GM12878 (cell line): ENCODE measurements around the gene FAM81B. TPM values are rescaled to one million over a fixed set of nuclear protein-coding genes. Genes with fewer than 3 reads are reported as not detected.

ENCODE experiments used
- ATAC-seq: fragments of 200-7000 bp; cut with Tn5 transposase; 3 replicates; pipeline ENCODE4 v1.9.1; 2020; ENCODE audit warnings: mild to moderate bottlenecking, moderate library complexity
- BruUV-seq: library from RNA; stranded (reverse); fragments of 400-500 nt; replicated peaks from 2 replicates; lab custom pipeline; 2021; lab: Mats Ljungman, UMichigan
- CTCF ChIA-PET: fragments of 300-600 bp; sonication (Branson Sonifier 250); formaldehyde crosslinking; extraction: SDS; loops from one replicate; lab custom pipeline; 2021; ENCODE audit warnings: inconsistent platforms; lab: Yijun Ruan, JAX
- POLR2A ChIA-PET: fragments of 350-600 bp; formaldehyde crosslinking; extraction: SDS; loops from one replicate; lab custom pipeline; 2021; ENCODE audit warnings: inconsistent platforms; lab: Charles Lee
- RAD21 ChIA-PET: fragments of 300-600 bp; sonication (Branson Sonifier 250); formaldehyde crosslinking; loops from one replicate; lab custom pipeline; 2023; ENCODE audit warnings: antibody characterized with exemption; ENCODE audit not compliant: unreplicated experiment; lab: Charles Lee
- SMC1A ChIA-PET: fragments of 300-600 bp; sonication (Branson Sonifier 250); formaldehyde crosslinking; loops from one replicate; lab custom pipeline; 2023; ENCODE audit not compliant: unreplicated experiment, uncharacterized antibody; lab: Charles Lee
- DNase-seq: peaks from one replicate; pipeline ENCODE4 v3.0.0-alpha.2; 2011; ENCODE audit warnings: low read depth, low spot score
- FAIRE-seq: peaks from 3 replicates; lab custom pipeline; 2011; peaks lifted over from hg19 to GRCh38; lab: Jason Lieb, UNC
- H2AFZ ChIP-seq: 2 replicates; pipeline ENCODE4 v1.6.0; 2011; ENCODE audit warnings: low read depth, low read length, control low read depth; ENCODE audit not compliant: control insufficient read depth
- H3K27ac ChIP-seq: 2 replicates; pipeline ENCODE4 v1.5.1; 2011; ENCODE audit warnings: control low read depth; ENCODE audit not compliant: control insufficient read depth, insufficient read depth
- H3K27me3 ChIP-seq, 2 experiments: replicated peaks in 1 of 2; 2 replicates each; pipeline versions ENCODE4 v1.6.0 to v1.6.1; 2011; ENCODE audit warnings: low read length in 1 of 2; ENCODE audit not compliant: control insufficient read depth in 2 of 2, insufficient read depth in 2 of 2
- H3K36me3 ChIP-seq, 2 experiments: 2 replicates each; pipeline ENCODE4 v1.5.1; 2011; ENCODE audit warnings: low read length in 1 of 2; ENCODE audit not compliant: control insufficient read depth in 2 of 2, insufficient read depth in 2 of 2
- H3K4me1 ChIP-seq: 2 replicates; pipeline ENCODE4 v1.6.1; 2011; ENCODE audit warnings: mild to moderate bottlenecking, low read length, moderate library complexity, mixed read lengths; ENCODE audit not compliant: control insufficient read depth, insufficient read depth
- H3K4me2 ChIP-seq: 2 replicates; pipeline ENCODE4 v1.6.0; 2011; ENCODE audit warnings: control low read depth; ENCODE audit not compliant: control insufficient read depth, insufficient read depth
- H3K4me3 ChIP-seq: fragments of 200-600 bp; sonication (generic); 2 replicates; pipeline ENCODE4 v1.5.1; 2016
- H3K79me2 ChIP-seq: 2 replicates; pipeline ENCODE4 v1.6.0; 2011; ENCODE audit warnings: low read length; ENCODE audit not compliant: control insufficient read depth, insufficient read depth
- H3K9ac ChIP-seq: 2 replicates; pipeline ENCODE4 v1.8.0; 2011; ENCODE audit warnings: low read length, control low read depth, mixed read lengths; ENCODE audit not compliant: control insufficient read depth, insufficient read depth
- H3K9me3 ChIP-seq: replicated peaks from 3 replicates; pipeline ENCODE4 v1.5.1; 2011; ENCODE audit warnings: mild to moderate bottlenecking, low read length; ENCODE audit not compliant: control insufficient read depth, insufficient read depth
- H4K20me1 ChIP-seq: 2 replicates; pipeline ENCODE4 v1.6.0; 2011; ENCODE audit not compliant: control insufficient read depth, insufficient read depth
- ASH2L ChIP-seq: fragments of 300-600, 200-600 bp; sonication (generic); IDR thresholded peaks from 2 replicates; pipeline ENCODE4 v1.6.1; 2017; ENCODE audit warnings: low read depth, mild to moderate bottlenecking, borderline replicate concordance
- ATF7 ChIP-seq: fragments of 450-650 bp; IDR thresholded peaks from 2 replicates; pipeline ENCODE4 v1.6.1; 2016; ENCODE audit warnings: low read depth, mild to moderate bottlenecking
- BRCA1 ChIP-seq: IDR thresholded peaks from 2 replicates; pipeline ENCODE4 v1.6.1; 2011; ENCODE audit warnings: low read depth, low read length, improper control_type of control experiment
- CBFB ChIP-seq: IDR thresholded peaks from 2 replicates; pipeline ENCODE4 v1.6.1; 2016; ENCODE audit warnings: antibody characterized with exemption, low read depth
- CEBPB ChIP-seq, 2 experiments: fragments of 150-350 bp in 1 of 2; IDR thresholded peaks; 2 replicates each; pipeline ENCODE4 v1.6.1; 2012 to 2014; ENCODE audit warnings: low read depth in 2 of 2, low read length in 2 of 2, borderline replicate concordance in 1 of 2, inconsistent platforms in 1 of 2
- CREB1 ChIP-seq: IDR thresholded peaks from 2 replicates; pipeline ENCODE4 v1.6.1; 2012; ENCODE audit warnings: low read depth, mild to moderate bottlenecking, inconsistent platforms
- DPF2 ChIP-seq: fragments of 450-650 bp; IDR thresholded peaks from 2 replicates; pipeline ENCODE4 v1.6.1; 2017; ENCODE audit warnings: mild to moderate bottlenecking
- HDAC2 ChIP-seq: fragments of 200-600 bp; sonication (generic); IDR thresholded peaks from 2 replicates; pipeline ENCODE4 v1.6.1; 2017
- IRF5 ChIP-seq: fragments of 450-650 bp; IDR thresholded peaks from 2 replicates; pipeline ENCODE4 v1.6.1; 2017; ENCODE audit warnings: borderline replicate concordance
- MEF2B ChIP-seq: fragments of 450-650 bp; IDR thresholded peaks from 2 replicates; pipeline ENCODE4 v1.6.1; 2018; ENCODE audit warnings: mild to moderate bottlenecking, moderate library complexity; ENCODE audit not compliant: partially characterized antibody, poor library complexity, severe bottlenecking
- MTA2 ChIP-seq: fragments of 450-650 bp; IDR thresholded peaks from 2 replicates; pipeline ENCODE4 v1.6.1; 2016; ENCODE audit warnings: low read depth, mild to moderate bottlenecking, moderate library complexity
- SIX5 ChIP-seq: IDR thresholded peaks from 2 replicates; pipeline ENCODE4 v1.6.1; 2011; ENCODE audit warnings: mild to moderate bottlenecking, low read depth, low read length, moderate library complexity; ENCODE audit not compliant: severe bottlenecking
- STAT3 ChIP-seq: IDR thresholded peaks from 2 replicates; pipeline ENCODE4 v1.6.1; 2011; ENCODE audit warnings: low read depth, low read length, improper control_type of control experiment
- ZBTB40 ChIP-seq: fragments of 450-650 bp; IDR thresholded peaks from 2 replicates; pipeline ENCODE4 v1.6.1; 2016; ENCODE audit warnings: mild to moderate bottlenecking, moderate library complexity, borderline replicate concordance
- ZNF622 ChIP-seq: fragments of 450-650 bp; IDR thresholded peaks from 2 replicates; pipeline ENCODE4 v1.6.1; 2017; ENCODE audit warnings: mild to moderate bottlenecking, inconsistent platforms
- ZNF687 ChIP-seq: fragments of 450-650 bp; IDR thresholded peaks from 2 replicates; pipeline ENCODE4 v1.6.1; 2017; ENCODE audit warnings: mild to moderate bottlenecking, moderate library complexity
- in situ Hi-C: fragments of 300-500 bp; cut with MboI; formaldehyde crosslinking; loops from 9 replicates; pipeline ENCODE4 v1.14.3; 2018; ENCODE audit warnings: mixed read lengths
- intact Hi-C: fragments of 100-400 bp; cut with micrococcal nuclease; formaldehyde crosslinking; loops from one replicate; pipeline ENCODE4 v1.14.2; 2022; ENCODE audit not compliant: unreplicated experiment
- polyA plus RNA-seq, 11 experiments: library from polyadenylated mRNA; depleted of rRNA in 4 of 11; unstranded in 6 of 11; stranded (reverse) in 5 of 11; fragments of >200 nt; fragmentation: Nextera tagmentation in 4 of 11; fragmentation: Illumina TruSeq in 1 of 11; extraction: Ambion mirVana in 4 of 11; extraction: Trizol in 1 of 11; gene quantifications; 1 replicate in 1 of 11; 2 replicates in 10 of 11; pipeline versions ENCODE4 v1.2.1 to v1.2.3, GENCODE V29; 2011 to 2016; ENCODE audit warnings: inconsistent platforms in 2 of 11, missing spikeins in 2 of 11, low read depth in 1 of 11
- total RNA-seq, 4 experiments: library from RNA; depleted of rRNA in 3 of 4; stranded (reverse); fragments of >200 nt in 3 of 4; fragmentation: Illumina TruSeq in 1 of 4; extraction: Trizol in 1 of 4; gene quantifications; 2 replicates each; pipeline versions ENCODE4 v1.2.1 to v1.2.3, GENCODE V29; 2013 to 2021

The FAM81B gene
- total and polyA plus RNA-seq, 10 of the 15 experiments (the other 5 are each of a cell fraction or from before 2014, with no cell fraction given) = not detected

- SMC1A ChIA-PET = interaction anchor here (1.0 kb wide), 1 partner anchor 227 kb away, joined by 3 read pairs; no protein-coding TSS in a partner anchor
- Histone ChIP-seq H3K4me3 (no peak overlapping the region), H3K27ac (no peak overlapping the region), H3K36me3 (no peaks in the 10 kb centered on the region), H3K79me2 (no peaks in the 10 kb centered on the region), H2AFZ (no peak overlapping the region), H3K4me1 (no peaks in the 10 kb centered on the region), H4K20me1 (no peaks in the 10 kb centered on the region), H3K9ac (no peak overlapping the region), H3K4me2 (no peak overlapping the region), H3K9me3 (no peaks in the 10 kb centered on the region), H3K27me3 (no peaks in the 10 kb centered on the region)
- ATAC-seq = no peak
- FAIRE-seq = no peak
- DNase-seq = no peak
- BruUV-seq = no TSS peak
- RAD21 ChIA-PET = no interaction called here
- intact Hi-C loops (no loop called here), in situ Hi-C loops (no loop called here)
- POLR2A ChIA-PET = no interaction called here
- CTCF ChIA-PET = no interaction called here
- no peak for TF ChIP-seq CBFB
- no peak for TF ChIP-seq HDAC2
- no peak for TF ChIP-seq ASH2L
- no peak for TF ChIP-seq DPF2
- TF ChIP-seq ZNF622 = no peak
- TF ChIP-seq BRCA1 = no peak
- TF ChIP-seq IRF5 = no peak
- no peak for TF ChIP-seq ATF7
- no peak for TF ChIP-seq MTA2
- no peak for TF ChIP-seq CREB1
- no peak for TF ChIP-seq STAT3
- TF ChIP-seq MEF2B = no peak
- no peak for TF ChIP-seq SIX5
- no peak for TF ChIP-seq ZNF687
- no peak for TF ChIP-seq ZBTB40
- TF ChIP-seq CEBPB (IDR thresholded peaks at IDR 0.05; ENCODE audit: borderline replicate concordance in 1 of 2, low read depth in 2 of 2, low read length in 2 of 2) = no peak
These were observed 57.6 kb downstream of the FAM81B start for GRCh38 chr5:95448789-95449188.
